Right lobe of liver (tissue), 4 donors: Measurements from ENCODE around the gene PARD6G.

ENCODE experiments used
- CTCF ChIP-seq, 4 donors: fragments of 200-600 bp in 3 of 4; fragments of 450-650 bp in 1 of 4; IDR thresholded peaks; one replicate each; pipeline versions ENCODE4 v1.5.1 to v1.8.0; 2016 to 2022; ENCODE audit warnings: antibody characterized with exemption in 4 of 4, mild to moderate bottlenecking in 2 of 4
- POLR2A ChIP-seq: fragments of 450-650 bp; IDR thresholded peaks from one replicate; pipeline ENCODE4 v1.6.1; 2017; ENCODE audit warnings: antibody characterized with exemption, mild to moderate bottlenecking
- donor health status: DM: no; HTN: no; CAD: no.
- donor health status: DM: no; HTN: no; CAD: no.
- donor health status: DM: no; HTN: yes; CAD: no.

DNA sequence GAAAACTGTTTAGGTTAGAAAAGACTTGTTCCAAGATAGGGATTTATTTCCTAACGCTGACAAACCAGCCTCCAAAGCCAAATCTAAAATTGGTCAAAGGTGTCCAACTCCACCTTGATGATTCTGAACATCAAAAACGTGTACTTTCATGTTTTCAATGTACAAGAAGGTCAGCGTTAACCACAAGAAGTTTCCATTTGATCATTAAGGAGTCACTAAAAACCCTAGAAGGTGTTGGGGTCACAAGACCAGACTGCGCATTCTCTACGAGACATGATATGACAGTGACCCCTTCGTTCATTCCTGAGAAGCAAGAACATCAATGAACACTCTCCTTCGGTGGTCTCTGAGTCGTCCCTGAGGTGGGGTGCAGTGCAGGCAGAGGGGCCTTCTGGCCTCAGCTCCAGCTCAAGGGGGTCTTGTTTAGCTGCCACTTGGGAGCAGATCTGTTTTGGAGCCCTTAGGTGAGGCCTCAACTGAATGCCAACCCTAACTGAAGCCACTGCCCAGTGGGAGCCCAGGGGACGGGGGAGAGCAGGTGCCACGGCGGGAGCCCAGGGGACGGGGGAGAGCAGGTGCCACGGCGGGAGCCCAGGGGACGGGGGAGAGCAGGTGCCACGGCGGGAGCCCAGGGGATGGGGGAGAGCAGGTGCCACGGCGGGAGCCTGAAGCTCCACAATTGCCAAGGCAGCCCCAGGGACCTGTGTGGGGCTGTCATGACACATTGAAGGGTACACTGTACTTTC lies 55.2 kb downstream of the PARD6G start:
- no peak for TF ChIP-seq CTCF (IDR thresholded peaks at IDR 0.05)
- TF ChIP-seq POLR2A = no peak
